K562 (cell line): ENCODE measurements around the gene PDZK1IP1. TPM values are rescaled to one million over a fixed set of nuclear protein-coding genes. Genes with fewer than 3 reads are reported as not detected.
A peak's percentile ranks its signal among the peaks of the same experiment; 100 is the strongest.

Source experiments
- ARNT ChIP-seq, 2 experiments: fragments of 450-650 bp; IDR thresholded peaks; 2 replicates each; pipeline ENCODE4 v1.6.1; 2016; ENCODE audit warnings: mild to moderate bottlenecking in 1 of 2
- HMG20B ChIP-seq: fragments of 250-450 bp; sonication (Bioruptor Pico); IDR thresholded peaks from 2 replicates; pipeline ENCODE4 v1.5.0; 2021; ENCODE audit warnings: mild to moderate bottlenecking
- MAZ ChIP-seq, 2 experiments: fragments of 450-650 bp in 1 of 2; sonication (generic) in 1 of 2; formaldehyde crosslinking; IDR thresholded peaks in 1 of 2; conservative IDR thresholded peaks in 1 of 2; 2 replicates each; pipeline versions ENCODE4 v1.4.0 to v1.5.0; 2020; ENCODE audit warnings: mild to moderate bottlenecking in 1 of 2, missing genetic modification reagents in 1 of 2
- NELFE ChIP-seq: IDR thresholded peaks from 2 replicates; pipeline ENCODE4 v1.6.1; 2011; ENCODE audit warnings: mild to moderate bottlenecking; ENCODE audit not compliant: insufficient read depth, insufficient read length
- NFIC ChIP-seq: fragments of 450-650 bp; IDR thresholded peaks from 2 replicates; pipeline ENCODE4 v1.6.1; 2017; ENCODE audit warnings: mild to moderate bottlenecking, inconsistent platforms
- PYGO2 ChIP-seq: fragments of 450-650 bp; IDR thresholded peaks from 2 replicates; pipeline ENCODE4 v1.6.1; 2016; ENCODE audit warnings: mild to moderate bottlenecking, missing genetic modification characterization, moderate library complexity, missing compliant biosample characterization
- SRSF3 ChIP-seq: fragments of 200-400 bp; formaldehyde crosslinking; IDR thresholded peaks from 2 replicates; pipeline ENCODE4 v1.6.1; 2016; ENCODE audit warnings: mild to moderate bottlenecking, low read length, moderate library complexity; ENCODE audit not compliant: insufficient read depth
- ZNF133 ChIP-seq: fragments of 250-450 bp; sonication (Bioruptor Pico); IDR thresholded peaks from 2 replicates; pipeline ENCODE4 v1.4.0; 2020; ENCODE audit warnings: mild to moderate bottlenecking
- ZNF146 ChIP-seq: IDR thresholded peaks from one replicate; pipeline ENCODE4 v1.6.1; 2018; ENCODE audit warnings: missing compliant biosample characterization; ENCODE audit not compliant: unreplicated experiment
- ZNF184 ChIP-seq: sonication (generic); formaldehyde crosslinking; IDR thresholded peaks from 2 replicates; pipeline ENCODE4 v1.5.0; 2020; ENCODE audit warnings: missing genetic modification reagents
- polyA plus RNA-seq, 8 experiments: library from polyadenylated mRNA; depleted of rRNA in 4 of 8; stranded (reverse) in 5 of 8; unstranded in 3 of 8; fragments of >200 nt; fragmentation: Nextera tagmentation in 2 of 8; fragmentation: Illumina TruSeq in 1 of 8; extraction: Ambion mirVana in 2 of 8; extraction: Trizol in 1 of 8; gene quantifications; 2 replicates each; pipeline versions ENCODE4 v1.2.1 to v1.2.3, GENCODE V29; 2011 to 2014; ENCODE audit warnings: inconsistent platforms in 1 of 8, missing spikeins in 1 of 8
- total RNA-seq, 7 experiments: library from RNA; depleted of rRNA in 6 of 7; stranded (reverse); fragments of >200 nt in 6 of 7; fragmentation: Illumina TruSeq in 2 of 7; extraction: Trizol in 2 of 7; gene quantifications; 2 replicates each; pipeline versions ENCODE4 v1.2.1 to v1.2.3, GENCODE V29; 2011 to 2021; ENCODE audit warnings: low replicate concordance in 1 of 7
- TF ChIP-seq, protein P1 (sequence below): fragments of 200-800 bp; sonication (Bioruptor generic); IDR thresholded peaks from 2 replicates; pipeline ENCODE4 v1.6.1; 2017; ENCODE audit warnings: missing genetic modification characterization, missing compliant biosample characterization
- TF ChIP-seq, protein P2 (sequence below): fragments of 450-650 bp; formaldehyde crosslinking; IDR thresholded peaks from 2 replicates; pipeline ENCODE4 v1.4.0; 2022; ENCODE audit warnings: missing genetic modification characterization
- TF ChIP-seq, protein P3 (sequence below), 2 experiments: fragments of 450-650 bp; formaldehyde crosslinking in 1 of 2; IDR thresholded peaks; 2 replicates each; pipeline versions ENCODE4 v1.4.0 to v1.6.1; 2014 to 2020; ENCODE audit warnings: mild to moderate bottlenecking in 2 of 2, borderline replicate concordance in 1 of 2, low read depth in 1 of 2

Gene PDZK1IP1
- total and polyA plus RNA-seq, 9 of the 15 experiments (the other 6 are each of a cell fraction or from before 2014, with no cell fraction given), result 0.17 to 0.68 (median 0.53) TPM; not detected in 2

DNA sequence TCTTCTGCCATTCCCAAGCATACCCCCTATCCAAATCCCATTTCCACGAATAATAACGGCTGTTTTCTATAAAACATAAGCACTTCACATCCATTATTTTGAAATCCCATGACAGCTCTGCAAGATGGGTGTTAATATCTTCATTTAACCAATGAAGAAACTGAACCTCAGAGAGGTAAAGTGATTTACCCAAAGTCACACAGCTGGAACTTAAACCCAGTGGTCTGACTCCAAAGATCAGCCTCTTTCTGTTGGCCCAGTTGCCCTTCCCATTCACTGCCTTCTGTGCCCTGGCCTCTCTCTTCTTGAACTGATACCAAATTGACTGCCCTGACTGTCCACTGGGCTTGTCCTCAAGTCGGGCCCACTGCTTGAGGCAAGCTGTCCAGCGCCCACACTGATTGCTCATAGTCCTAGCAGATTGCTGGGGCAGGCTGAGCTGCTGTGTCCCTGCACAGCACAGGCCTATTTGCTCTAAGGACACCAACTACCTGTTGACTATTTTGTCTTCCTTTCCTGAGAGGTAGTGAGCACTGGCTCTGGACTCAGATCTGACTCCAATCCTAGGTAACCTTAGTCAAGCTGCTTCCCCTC is 22.9 kb upstream of the PDZK1IP1 start (continued):
- TF ChIP-seq MAZ (CRISPR knock-in tag; conservative IDR thresholded peaks at IDR 0.05 in 1 of 2, IDR thresholded peaks at IDR 0.05 in 1 of 2), result no peak
- no peak for TF ChIP-seq ZNF133 (CRISPR knock-in tag)
- TF ChIP-seq NFIC, result 0 out of 2 replicates have a peak, but pooled peaks have one; percentile 7
- TF ChIP-seq, protein P1, sequence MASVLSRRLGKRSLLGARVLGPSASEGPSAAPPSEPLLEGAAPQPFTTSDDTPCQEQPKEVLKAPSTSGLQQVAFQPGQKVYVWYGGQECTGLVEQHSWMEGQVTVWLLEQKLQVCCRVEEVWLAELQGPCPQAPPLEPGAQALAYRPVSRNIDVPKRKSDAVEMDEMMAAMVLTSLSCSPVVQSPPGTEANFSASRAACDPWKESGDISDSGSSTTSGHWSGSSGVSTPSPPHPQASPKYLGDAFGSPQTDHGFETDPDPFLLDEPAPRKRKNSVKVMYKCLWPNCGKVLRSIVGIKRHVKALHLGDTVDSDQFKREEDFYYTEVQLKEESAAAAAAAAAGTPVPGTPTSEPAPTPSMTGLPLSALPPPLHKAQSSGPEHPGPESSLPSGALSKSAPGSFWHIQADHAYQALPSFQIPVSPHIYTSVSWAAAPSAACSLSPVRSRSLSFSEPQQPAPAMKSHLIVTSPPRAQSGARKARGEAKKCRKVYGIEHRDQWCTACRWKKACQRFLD (CRISPR knock-in tag), result peak; percentile 15; the same call in 1 of the 2 replicates
- no peak for TF ChIP-seq HMG20B (CRISPR knock-in tag)
- TF ChIP-seq SRSF3, result no peak
- no peak for TF ChIP-seq NELFE
- TF ChIP-seq, protein P2, sequence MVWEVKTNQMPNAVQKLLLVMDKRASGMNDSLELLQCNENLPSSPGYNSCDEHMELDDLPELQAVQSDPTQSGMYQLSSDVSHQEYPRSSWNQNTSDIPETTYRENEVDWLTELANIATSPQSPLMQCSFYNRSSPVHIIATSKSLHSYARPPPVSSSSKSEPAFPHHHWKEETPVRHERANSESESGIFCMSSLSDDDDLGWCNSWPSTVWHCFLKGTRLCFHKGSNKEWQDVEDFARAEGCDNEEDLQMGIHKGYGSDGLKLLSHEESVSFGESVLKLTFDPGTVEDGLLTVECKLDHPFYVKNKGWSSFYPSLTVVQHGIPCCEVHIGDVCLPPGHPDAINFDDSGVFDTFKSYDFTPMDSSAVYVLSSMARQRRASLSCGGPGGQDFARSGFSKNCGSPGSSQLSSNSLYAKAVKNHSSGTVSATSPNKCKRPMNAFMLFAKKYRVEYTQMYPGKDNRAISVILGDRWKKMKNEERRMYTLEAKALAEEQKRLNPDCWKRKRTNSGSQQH (CRISPR knock-in tag), result no peak
- TF ChIP-seq, protein P3, sequence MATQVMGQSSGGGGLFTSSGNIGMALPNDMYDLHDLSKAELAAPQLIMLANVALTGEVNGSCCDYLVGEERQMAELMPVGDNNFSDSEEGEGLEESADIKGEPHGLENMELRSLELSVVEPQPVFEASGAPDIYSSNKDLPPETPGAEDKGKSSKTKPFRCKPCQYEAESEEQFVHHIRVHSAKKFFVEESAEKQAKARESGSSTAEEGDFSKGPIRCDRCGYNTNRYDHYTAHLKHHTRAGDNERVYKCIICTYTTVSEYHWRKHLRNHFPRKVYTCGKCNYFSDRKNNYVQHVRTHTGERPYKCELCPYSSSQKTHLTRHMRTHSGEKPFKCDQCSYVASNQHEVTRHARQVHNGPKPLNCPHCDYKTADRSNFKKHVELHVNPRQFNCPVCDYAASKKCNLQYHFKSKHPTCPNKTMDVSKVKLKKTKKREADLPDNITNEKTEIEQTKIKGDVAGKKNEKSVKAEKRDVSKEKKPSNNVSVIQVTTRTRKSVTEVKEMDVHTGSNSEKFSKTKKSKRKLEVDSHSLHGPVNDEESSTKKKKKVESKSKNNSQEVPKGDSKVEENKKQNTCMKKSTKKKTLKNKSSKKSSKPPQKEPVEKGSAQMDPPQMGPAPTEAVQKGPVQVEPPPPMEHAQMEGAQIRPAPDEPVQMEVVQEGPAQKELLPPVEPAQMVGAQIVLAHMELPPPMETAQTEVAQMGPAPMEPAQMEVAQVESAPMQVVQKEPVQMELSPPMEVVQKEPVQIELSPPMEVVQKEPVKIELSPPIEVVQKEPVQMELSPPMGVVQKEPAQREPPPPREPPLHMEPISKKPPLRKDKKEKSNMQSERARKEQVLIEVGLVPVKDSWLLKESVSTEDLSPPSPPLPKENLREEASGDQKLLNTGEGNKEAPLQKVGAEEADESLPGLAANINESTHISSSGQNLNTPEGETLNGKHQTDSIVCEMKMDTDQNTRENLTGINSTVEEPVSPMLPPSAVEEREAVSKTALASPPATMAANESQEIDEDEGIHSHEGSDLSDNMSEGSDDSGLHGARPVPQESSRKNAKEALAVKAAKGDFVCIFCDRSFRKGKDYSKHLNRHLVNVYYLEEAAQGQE (IDR thresholded peaks at IDR 0.05; ENCODE audit: borderline replicate concordance), result no peak
- TF ChIP-seq, protein P3 (CRISPR knock-in tag; IDR thresholded peaks at IDR 0.05; ENCODE audit: low read depth), result 0 out of 2 replicates have a peak, but pooled peaks have one; percentile 10
- TF ChIP-seq ZNF146, result no peak
- TF ChIP-seq ARNT (IDR thresholded peaks at IDR 0.05), result no peak
- TF ChIP-seq ZNF184, result no peak
- no peak for TF ChIP-seq PYGO2
